SK-N-SH (cell line): ENCODE measurements around the gene SRXN1. TPM values are rescaled to one million over a fixed set of nuclear protein-coding genes. Genes with fewer than 3 reads are reported as not detected.

ENCODE experiments used
- CTCF ChIA-PET: fragments of 300-600, 350-600 bp; formaldehyde crosslinking; extraction: SDS; loops from one replicate; lab custom pipeline; 2021; lab: Yijun Ruan, JAX
- POLR2A ChIA-PET: fragments of 350-600 bp; sonication (Branson Sonifier 250); formaldehyde crosslinking; extraction: SDS; loops from one replicate; lab custom pipeline; 2020; ENCODE audit warnings: antibody characterized with exemption, inconsistent platforms; lab: Yijun Ruan, JAX
- DNase-seq: peaks from one replicate; pipeline ENCODE4 v3.0.0; 2012
- H2AFZ ChIP-seq: fragments of 200-600 bp; sonication (generic); 2 replicates; pipeline ENCODE4 v1.8.1; 2016; ENCODE audit warnings: antibody characterized with exemption, mild to moderate bottlenecking, low read depth
- H3F3A ChIP-seq: fragments of 200-600 bp; sonication (generic); replicated peaks from 2 replicates; pipeline ENCODE3; 2016; ENCODE audit warnings: antibody characterized with exemption, mild to moderate bottlenecking; ENCODE audit not compliant: insufficient read depth
- H3K27ac ChIP-seq, 2 experiments: fragments of 200-500 bp in 1 of 2; fragments of 200-600 bp in 1 of 2; sonication (Bioruptor generic) in 1 of 2; sonication (generic), shearing (Covaris generic) in 1 of 2; 2 replicates each; pipeline versions ENCODE4 v1.5.1 to v1.6.1; 2014 to 2016; ENCODE audit warnings: low read depth in 2 of 2, inconsistent platforms in 1 of 2, low read length in 1 of 2, mild to moderate bottlenecking in 1 of 2, mixed read lengths in 1 of 2
- H3K27me3 ChIP-seq: fragments of 200-600 bp; sonication (generic), shearing (Covaris generic); 2 replicates; pipeline ENCODE4 v1.6.1; 2016; ENCODE audit warnings: mixed run types; ENCODE audit not compliant: insufficient read depth
- H3K36me3 ChIP-seq, 2 experiments: fragments of 200-500 bp in 1 of 2; fragments of 200-600 bp in 1 of 2; sonication (Bioruptor generic) in 1 of 2; sonication (generic) in 1 of 2; replicated peaks in 1 of 2; 2 replicates each; pipeline versions ENCODE3 to v1.5.1; 2014 to 2016; ENCODE audit warnings: low read length in 1 of 2, mild to moderate bottlenecking in 1 of 2; ENCODE audit not compliant: insufficient read depth in 2 of 2, control insufficient read depth in 1 of 2
- H3K4me1 ChIP-seq, 2 experiments: fragments of 200-500 bp in 1 of 2; fragments of 200-600 bp in 1 of 2; sonication (Bioruptor generic) in 1 of 2; sonication (generic), shearing (Covaris generic) in 1 of 2; 2 replicates each; pipeline versions ENCODE4 v1.5.1 to v1.6.1; 2014 to 2016; ENCODE audit warnings: low read depth in 1 of 2, low read length in 1 of 2, mixed run types in 1 of 2; ENCODE audit not compliant: insufficient read depth in 2 of 2, control insufficient read depth in 1 of 2
- H3K4me2 ChIP-seq: fragments of 200-600 bp; sonication (generic), shearing (Covaris generic); 2 replicates; pipeline ENCODE4 v1.6.1; 2017; ENCODE audit warnings: mixed run types
- H3K4me3 ChIP-seq, 2 experiments: fragments of 200-500 bp in 1 of 2; fragments of 200-600 bp in 1 of 2; sonication (Bioruptor generic) in 1 of 2; sonication (generic), shearing (Covaris generic) in 1 of 2; 2 replicates each; pipeline versions ENCODE4 v1.5.1 to v1.8.1; 2014 to 2016; ENCODE audit warnings: low read depth in 2 of 2, inconsistent platforms in 1 of 2, low read length in 1 of 2, mild to moderate bottlenecking in 1 of 2, mixed read lengths in 1 of 2, moderate library complexity in 1 of 2
- H3K79me2 ChIP-seq: fragments of 200-600 bp; sonication (generic); 2 replicates; pipeline ENCODE4 v1.8.1; 2017; ENCODE audit warnings: mild to moderate bottlenecking; ENCODE audit not compliant: insufficient read depth
- H3K9ac ChIP-seq: fragments of 200-600 bp; sonication (generic); 2 replicates; pipeline ENCODE4 v1.6.1; 2017; ENCODE audit warnings: mixed run types
- H3K9me2 ChIP-seq: fragments of 200-600 bp; sonication (generic); 2 replicates; pipeline ENCODE4 v1.6.1; 2017; ENCODE audit warnings: mixed run types
- H3K9me3 ChIP-seq: fragments of 200-600 bp; sonication (generic); 2 replicates; pipeline ENCODE4 v1.6.1; 2017; ENCODE audit warnings: mixed run types, mild to moderate bottlenecking, moderate library complexity
- H4K20me1 ChIP-seq: fragments of 200-600 bp; sonication (generic); 2 replicates; pipeline ENCODE4 v1.6.1; 2017; ENCODE audit warnings: mild to moderate bottlenecking, mixed run types; ENCODE audit not compliant: insufficient read depth
- CHD2 ChIP-seq: fragments of 150-350 bp; IDR thresholded peaks from 2 replicates; pipeline ENCODE4 v1.6.1; 2018; ENCODE audit warnings: low read length; ENCODE audit not compliant: partially characterized antibody
- EZH2phosphoT487 ChIP-seq: fragments of 200-600 bp; sonication (generic); IDR thresholded peaks from 2 replicates; pipeline ENCODE4 v1.6.1; 2017; ENCODE audit warnings: low read depth, mixed run types, mild to moderate bottlenecking, antibody characterized with exemption, moderate library complexity, borderline replicate concordance
- FOSL2 ChIP-seq: IDR thresholded peaks from 2 replicates; pipeline ENCODE4 v1.4.0; 2012; ENCODE audit warnings: low read depth, mild to moderate bottlenecking, moderate library complexity, borderline replicate concordance
- RCOR1 ChIP-seq: fragments of 150-350 bp; IDR thresholded peaks from 2 replicates; pipeline ENCODE4 v1.6.1; 2017; ENCODE audit warnings: antibody characterized with exemption, low read length
- RFX5 ChIP-seq: IDR thresholded peaks from 2 replicates; pipeline ENCODE4 v1.6.1; 2012; ENCODE audit warnings: mild to moderate bottlenecking, improper control_type of control experiment, low read length
- SMC3 ChIP-seq: IDR thresholded peaks from 2 replicates; pipeline ENCODE4 v1.6.1; 2012; ENCODE audit warnings: low read depth, low read length, improper control_type of control experiment
- TAF1 ChIP-seq: IDR thresholded peaks from 2 replicates; pipeline ENCODE4 v1.6.1; 2012; ENCODE audit warnings: low read depth, mild to moderate bottlenecking, low read length, moderate library complexity, borderline replicate concordance
- TCF12 ChIP-seq: IDR thresholded peaks from 2 replicates; pipeline ENCODE4 v1.4.0; 2012
- TEAD4 ChIP-seq: IDR thresholded peaks from 2 replicates; pipeline ENCODE4 v1.4.0; 2012; ENCODE audit warnings: mild to moderate bottlenecking, borderline replicate concordance; ENCODE audit not compliant: insufficient read depth
- YY1 ChIP-seq: IDR thresholded peaks from 2 replicates; pipeline ENCODE4 v1.4.0; 2012; ENCODE audit warnings: low read depth, mild to moderate bottlenecking
- WGBS: methylation state at CpG from one replicate; pipeline ENCODE4 v1.1.6; 2017; ENCODE audit warnings: low lambda C conversion rate; 5-methylcytosine and 5-hydroxymethylcytosine counted together
- polyA plus RNA-seq, 3 experiments: library from polyadenylated mRNA; depleted of rRNA; stranded (reverse); fragments of >200 nt; gene quantifications; 2 replicates each; pipeline ENCODE4 v1.2.3, GENCODE V29; 2012
- TF ChIP-seq, protein P1 (sequence below): IDR thresholded peaks from 2 replicates; pipeline ENCODE4 v1.6.1; 2012; ENCODE audit warnings: mild to moderate bottlenecking, low read depth, low read length, moderate library complexity
- TF ChIP-seq, protein P2 (sequence below): fragments of 200-600 bp; sonication (generic); IDR thresholded peaks from 2 replicates; pipeline ENCODE4 v1.6.1; 2017; ENCODE audit warnings: antibody characterized with exemption, mild to moderate bottlenecking, moderate library complexity

Gene SRXN1
- polyA plus RNA-seq, 1 of the 3 experiments (the other 2 are of a cell fraction): 26.2 TPM

DNA sequence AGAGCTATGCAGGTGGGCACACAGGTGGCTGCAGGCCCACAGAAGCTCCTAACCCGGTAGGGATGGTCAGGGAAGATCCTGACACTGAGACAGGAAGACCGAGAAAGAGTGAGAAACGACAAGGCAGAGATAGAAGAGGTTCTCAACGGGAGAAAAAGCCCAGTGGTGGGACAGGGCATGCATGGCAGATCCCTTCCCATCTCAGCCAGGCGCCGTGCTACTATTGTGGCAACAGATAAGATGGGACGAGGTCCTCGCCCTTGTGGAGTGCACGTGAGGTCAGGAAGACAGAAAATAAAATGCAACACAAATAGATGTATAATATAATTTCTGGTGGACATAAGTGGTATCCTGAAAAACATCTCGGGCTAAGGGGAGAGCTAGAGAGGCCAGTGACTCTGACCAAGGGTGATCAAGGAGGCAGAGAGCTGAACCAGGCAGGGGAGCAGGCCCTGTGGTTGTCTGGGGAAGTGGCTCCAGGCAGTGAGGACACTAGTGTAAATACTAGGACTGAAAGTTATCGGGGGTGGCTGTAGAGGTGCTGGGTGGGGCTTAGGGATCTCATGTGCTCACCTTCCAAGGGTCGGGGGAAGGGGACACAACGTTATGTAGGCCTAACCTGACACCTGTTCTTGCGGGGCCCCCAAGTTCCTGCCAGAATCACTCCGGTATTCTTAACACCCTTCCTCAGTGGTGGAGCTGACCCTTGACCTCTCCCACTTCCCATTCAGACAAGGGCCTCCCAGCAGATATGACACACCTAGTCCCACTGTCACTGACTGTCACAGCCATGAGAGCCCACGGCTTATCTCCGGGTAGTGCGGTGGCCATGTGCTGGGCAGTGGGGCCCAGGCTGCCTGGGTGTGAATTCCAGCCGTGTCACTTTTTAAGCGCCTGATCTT, 1.0 kb downstream of the SRXN1 start:
- peaks cover 38% of the 10 kb centered on the region for H3K79me2 ChIP-seq
- peak overlapping the region; percentile 71 to 89 for H3K4me3 ChIP-seq
- H3K36me3 ChIP-seq: peaks cover 22 to 33% of the 10 kb centered on the region in 2 experiments
- peak overlapping the region; percentile 88 for H3K9ac ChIP-seq
- 0 out of 2 replicates have a peak, but pooled peaks cover 10% of the 10 kb centered on the region for H4K20me1 ChIP-seq
- DNase-seq: no peak
- peak overlapping the region; percentile 86 for H3K4me2 ChIP-seq
- no peak overlapping the region for H3K27ac ChIP-seq
- 60% methylated on average over 17 of the region's 20 CpGs for WGBS
- TF ChIP-seq TAF1 (no peak), SMC3 (no peak), CHD2 (no peak), RCOR1 (no peak), YY1 (no peak), RFX5 (no peak), FOSL2 (no peak), TEAD4 (no peak), EZH2phosphoT487 (no peak)
- TF ChIP-seq, protein P1, sequence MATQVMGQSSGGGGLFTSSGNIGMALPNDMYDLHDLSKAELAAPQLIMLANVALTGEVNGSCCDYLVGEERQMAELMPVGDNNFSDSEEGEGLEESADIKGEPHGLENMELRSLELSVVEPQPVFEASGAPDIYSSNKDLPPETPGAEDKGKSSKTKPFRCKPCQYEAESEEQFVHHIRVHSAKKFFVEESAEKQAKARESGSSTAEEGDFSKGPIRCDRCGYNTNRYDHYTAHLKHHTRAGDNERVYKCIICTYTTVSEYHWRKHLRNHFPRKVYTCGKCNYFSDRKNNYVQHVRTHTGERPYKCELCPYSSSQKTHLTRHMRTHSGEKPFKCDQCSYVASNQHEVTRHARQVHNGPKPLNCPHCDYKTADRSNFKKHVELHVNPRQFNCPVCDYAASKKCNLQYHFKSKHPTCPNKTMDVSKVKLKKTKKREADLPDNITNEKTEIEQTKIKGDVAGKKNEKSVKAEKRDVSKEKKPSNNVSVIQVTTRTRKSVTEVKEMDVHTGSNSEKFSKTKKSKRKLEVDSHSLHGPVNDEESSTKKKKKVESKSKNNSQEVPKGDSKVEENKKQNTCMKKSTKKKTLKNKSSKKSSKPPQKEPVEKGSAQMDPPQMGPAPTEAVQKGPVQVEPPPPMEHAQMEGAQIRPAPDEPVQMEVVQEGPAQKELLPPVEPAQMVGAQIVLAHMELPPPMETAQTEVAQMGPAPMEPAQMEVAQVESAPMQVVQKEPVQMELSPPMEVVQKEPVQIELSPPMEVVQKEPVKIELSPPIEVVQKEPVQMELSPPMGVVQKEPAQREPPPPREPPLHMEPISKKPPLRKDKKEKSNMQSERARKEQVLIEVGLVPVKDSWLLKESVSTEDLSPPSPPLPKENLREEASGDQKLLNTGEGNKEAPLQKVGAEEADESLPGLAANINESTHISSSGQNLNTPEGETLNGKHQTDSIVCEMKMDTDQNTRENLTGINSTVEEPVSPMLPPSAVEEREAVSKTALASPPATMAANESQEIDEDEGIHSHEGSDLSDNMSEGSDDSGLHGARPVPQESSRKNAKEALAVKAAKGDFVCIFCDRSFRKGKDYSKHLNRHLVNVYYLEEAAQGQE: no peak
- H3K27me3 ChIP-seq: no peaks in the 10 kb centered on the region
- H3K4me1 ChIP-seq: peaks cover 0 to 17% of the 10 kb centered on the region in 2 experiments; a peak in 2 of 4 replicates
- no peaks in the 10 kb centered on the region for H3K9me3 ChIP-seq
- H3F3A ChIP-seq: peaks cover 5% of the 10 kb centered on the region
- CTCF ChIA-PET: interaction anchor here (0.7 to 2.7 kb wide), 18 partner anchors 9 to 106 kb away, joined by 3 to 20 read pairs (median 4); no protein-coding TSS in a partner anchor
- no peak overlapping the region for H2AFZ ChIP-seq
- H3K9me2 ChIP-seq: no peaks in the 10 kb centered on the region
- POLR2A ChIA-PET: interaction anchor here (0.6 to 1.1 kb wide), 3 partner anchors 44 to 91 kb away, joined by 3 to 5 read pairs (median 3); no protein-coding TSS in a partner anchor

DNA sequence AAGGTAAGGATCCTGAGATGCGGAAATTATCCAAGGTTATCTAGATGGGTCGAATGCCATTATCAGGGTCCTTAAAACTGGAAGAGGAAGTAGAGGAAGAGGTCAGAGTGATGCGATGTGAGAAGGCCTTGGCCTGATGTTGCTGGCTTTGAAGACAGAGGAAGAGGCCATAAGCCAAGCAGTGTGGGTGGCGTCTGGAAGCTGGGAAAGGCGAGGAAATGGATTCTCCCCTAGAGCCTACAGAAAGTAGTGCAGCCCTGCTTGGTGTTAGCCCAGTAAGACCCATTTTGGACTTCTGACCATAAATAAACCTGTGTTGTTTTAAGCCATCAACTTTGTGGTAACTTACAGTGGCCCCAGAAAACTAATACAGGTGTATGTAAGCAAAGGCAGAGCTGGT, 2.0 kb downstream of the SRXN1 start:
- Histone ChIP-seq H3K4me1 (peaks cover 0 to 17% of the 10 kb centered on the region in 2 experiments; a peak in 2 of 4 replicates), H3K9me3 (no peaks in the 10 kb centered on the region), H3K4me2 (peak overlapping the region; percentile 86), H3K27ac (no peak overlapping the region), H3K4me3 (no peak overlapping the region), H4K20me1 (peaks cover 14% of the 10 kb centered on the region; the same call in 1 of the 2 replicates), H3K27me3 (no peaks in the 10 kb centered on the region), H3K9me2 (no peaks in the 10 kb centered on the region), H2AFZ (no peak overlapping the region), H3K36me3 (peaks cover 22 to 39% of the 10 kb centered on the region in 2 experiments), H3K79me2 (peaks cover 38% of the 10 kb centered on the region), H3K9ac (no peak overlapping the region), H3F3A (peaks cover 10% of the 10 kb centered on the region)
- 86% methylated on average over 5 of the region's 5 CpGs for WGBS
- no peak for DNase-seq
- POLR2A ChIA-PET: interaction anchor here (0.6 to 1.1 kb wide), 2 partner anchors 43 to 73 kb away, joined by 3 to 5 read pairs; no protein-coding TSS in a partner anchor
- TF ChIP-seq TEAD4 (no peak), FOSL2 (no peak), EZH2phosphoT487 (no peak), TCF12 (no peak), YY1 (no peak), CHD2 (no peak)
- TF ChIP-seq, protein P2, sequence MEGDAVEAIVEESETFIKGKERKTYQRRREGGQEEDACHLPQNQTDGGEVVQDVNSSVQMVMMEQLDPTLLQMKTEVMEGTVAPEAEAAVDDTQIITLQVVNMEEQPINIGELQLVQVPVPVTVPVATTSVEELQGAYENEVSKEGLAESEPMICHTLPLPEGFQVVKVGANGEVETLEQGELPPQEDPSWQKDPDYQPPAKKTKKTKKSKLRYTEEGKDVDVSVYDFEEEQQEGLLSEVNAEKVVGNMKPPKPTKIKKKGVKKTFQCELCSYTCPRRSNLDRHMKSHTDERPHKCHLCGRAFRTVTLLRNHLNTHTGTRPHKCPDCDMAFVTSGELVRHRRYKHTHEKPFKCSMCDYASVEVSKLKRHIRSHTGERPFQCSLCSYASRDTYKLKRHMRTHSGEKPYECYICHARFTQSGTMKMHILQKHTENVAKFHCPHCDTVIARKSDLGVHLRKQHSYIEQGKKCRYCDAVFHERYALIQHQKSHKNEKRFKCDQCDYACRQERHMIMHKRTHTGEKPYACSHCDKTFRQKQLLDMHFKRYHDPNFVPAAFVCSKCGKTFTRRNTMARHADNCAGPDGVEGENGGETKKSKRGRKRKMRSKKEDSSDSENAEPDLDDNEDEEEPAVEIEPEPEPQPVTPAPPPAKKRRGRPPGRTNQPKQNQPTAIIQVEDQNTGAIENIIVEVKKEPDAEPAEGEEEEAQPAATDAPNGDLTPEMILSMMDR: 0 out of 2 replicates have a peak, but pooled peaks have one; percentile 14
- CTCF ChIA-PET: interaction anchor here (0.9 to 2.7 kb wide), 14 partner anchors 10 to 105 kb away, joined by 3 to 20 read pairs (median 4); no protein-coding TSS in a partner anchor
